GM19372 (cell line): ENCODE results near the gene MAX.

ENCODE experiments used
- ATAC-seq: cut with Tn5 transposase; IDR thresholded peaks from one replicate; pipeline ENCODE4 v1.9.1; 2021; ENCODE audit warnings: mild to moderate bottlenecking, low read depth, moderate library complexity; ENCODE audit not compliant: unreplicated experiment

The MAX gene

GRCh38 chr14:65102441-65103149, at the start of gene MAX:
Gene MAX, minus strand, starts transcription at chr14:65102517. Its CDS starts 178 bp downstream, at chr14:65102339.
- peak; percentile 88 for ATAC-seq

GRCh38 chr14:65151609-65151956, 49.3 kb upstream of the MAX start:
- no peak for ATAC-seq

GRCh38 chr14:65150898-65151608, 48.7 kb upstream of the MAX start:
- no peak for ATAC-seq

GRCh38 chr14:65149116-65149515, 46.8 kb upstream of the MAX start:
- ATAC-seq = no peak

- no peak for ATAC-seq
Measured at GRCh38 chr14:65144170-65144569, 41.9 kb upstream of the MAX start.

- ATAC-seq = no peak
Measured at GRCh38 chr14:65142914-65143625, 40.8 kb upstream of the MAX start.

GRCh38 chr14:65142429-65142828, 40.1 kb upstream of the MAX start:
- no peak for ATAC-seq

- ATAC-seq = no peak
Measured at GRCh38 chr14:65141523-65141922, 39.2 kb upstream of the MAX start.

GRCh38 chr14:65137648-65138307, 35.5 kb upstream of the MAX start:
- ATAC-seq = no peak

- no peak for ATAC-seq
Measured at GRCh38 chr14:65134651-65135579, 32.6 kb upstream of the MAX start.

- ATAC-seq = no peak
Measured at GRCh38 chr14:65132855-65133254, 30.5 kb upstream of the MAX start.

- no peak for ATAC-seq
Measured at GRCh38 chr14:65131301-65131701, 29.0 kb upstream of the MAX start.

- no peak for ATAC-seq
Measured at GRCh38 chr14:65128096-65128495, 25.8 kb upstream of the MAX start.

- no peak for ATAC-seq
Measured at GRCh38 chr14:65117769-65118745, 15.7 kb upstream of the MAX start.

- ATAC-seq = no peak
Measured at GRCh38 chr14:65115615-65116014, 13.3 kb upstream of the MAX start.

GRCh38 chr14:65110525-65110924, 8.2 kb upstream of the MAX start:
- ATAC-seq = no peak

GRCh38 chr14:65109357-65109756, 7.0 kb upstream of the MAX start:
- ATAC-seq = no peak

- ATAC-seq = no peak
Measured at GRCh38 chr14:65107200-65107599, 4.9 kb upstream of the MAX start.

- no peak for ATAC-seq
Measured at GRCh38 chr14:65106736-65107135, 4.4 kb upstream of the MAX start.
